COR-L47 (cell line): Measurements from ENCODE around the gene SHOX.
"Not testable (repeated sequence)": the region's sequence is repeated elsewhere in the genome, so short reads cannot be mapped to it uniquely, and the experiment has no call there.

ENCODE experiments used
- DNase-seq: peaks from one replicate; lab custom pipeline; 2025; lab: John Stamatoyannopoulos, UW

The SHOX gene

DNA sequence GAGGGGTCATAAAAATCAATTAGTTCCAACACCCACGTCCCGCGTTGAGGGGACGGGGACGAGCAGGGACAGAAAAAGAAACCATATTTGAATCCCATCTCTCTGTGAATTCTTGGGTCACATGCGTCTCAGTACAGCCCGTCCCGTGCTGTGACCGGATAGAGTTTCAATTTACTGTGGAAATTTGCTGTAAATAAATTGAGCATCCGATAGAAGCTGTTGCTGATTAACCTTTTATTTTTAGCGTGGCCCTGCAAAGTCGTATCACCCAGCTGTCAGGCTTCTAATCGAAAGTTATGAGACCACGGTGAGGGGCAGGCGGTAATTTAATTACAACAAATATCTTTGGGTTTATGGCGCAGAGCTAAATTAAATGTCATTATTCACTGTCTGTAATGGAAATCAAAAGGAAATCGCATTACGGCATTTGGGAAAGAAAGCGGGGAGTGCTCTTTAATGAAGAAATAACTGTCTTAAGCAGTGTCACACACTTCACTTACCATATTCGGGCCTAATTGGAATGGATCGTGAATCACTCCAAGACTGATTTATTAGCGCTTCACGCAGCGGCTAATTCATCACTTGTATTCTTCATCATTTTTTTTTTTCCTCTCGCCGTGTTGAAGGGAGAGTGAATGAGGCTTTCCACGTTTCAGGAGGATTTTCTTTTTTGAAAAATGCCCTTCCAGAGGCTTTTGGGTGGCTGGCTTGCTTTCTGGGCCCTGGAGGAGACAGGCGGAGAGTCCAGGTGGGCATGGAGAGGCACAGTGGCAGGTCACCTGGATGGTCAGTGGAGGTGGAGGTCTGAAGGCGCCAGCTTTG lies 7.3 kb downstream of the SHOX start:
- DNase-seq, result no peak

- no peak for DNase-seq
Observed at GRCh38 chrX:638482-639131, 8.0 kb downstream of the SHOX start.

DNA sequence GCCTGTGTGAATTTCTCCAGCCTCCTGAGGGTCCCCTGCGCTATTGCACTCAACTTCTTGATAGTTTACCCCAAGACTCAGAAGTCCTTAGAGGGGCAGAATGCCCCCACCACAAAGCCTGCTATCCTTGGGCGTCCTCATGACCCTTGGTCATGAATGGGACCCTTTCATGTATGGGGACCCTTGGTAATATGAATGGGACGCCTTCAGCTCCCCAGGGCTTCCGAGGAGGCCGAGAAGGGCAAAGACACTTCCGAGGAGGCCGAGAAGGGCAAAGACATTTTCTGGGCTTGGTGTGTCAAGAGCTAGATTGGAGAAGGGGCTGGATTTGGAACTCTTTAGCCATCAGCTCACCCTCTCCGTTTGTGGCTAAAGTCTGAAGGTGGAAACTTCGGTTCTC lies 8.6 kb downstream of the SHOX start:
- DNase-seq, result no peak

DNA sequence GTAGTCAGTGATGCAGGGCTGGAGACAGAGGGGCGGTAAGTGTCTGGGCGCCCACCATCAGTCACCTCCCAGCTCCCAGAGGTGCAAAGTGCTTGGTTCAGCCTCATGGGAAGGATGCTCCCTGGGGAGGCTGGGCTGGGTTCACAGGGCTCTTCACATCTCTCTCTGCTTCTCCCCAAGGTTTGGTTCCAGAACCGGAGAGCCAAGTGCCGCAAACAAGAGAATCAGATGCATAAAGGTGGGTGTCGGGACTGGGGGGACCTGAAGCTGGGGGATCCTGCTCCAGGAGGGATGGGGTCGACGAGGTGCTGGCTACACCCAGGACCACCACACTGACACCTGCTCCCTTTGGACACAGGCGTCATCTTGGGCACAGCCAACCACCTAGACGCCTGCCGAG lies 10.1 kb downstream of the SHOX start:
- no peak for DNase-seq

GRCh38 chrX:641671-642435 lies 11.3 kb downstream of the SHOX start:
- DNase-seq, result no peak

DNA sequence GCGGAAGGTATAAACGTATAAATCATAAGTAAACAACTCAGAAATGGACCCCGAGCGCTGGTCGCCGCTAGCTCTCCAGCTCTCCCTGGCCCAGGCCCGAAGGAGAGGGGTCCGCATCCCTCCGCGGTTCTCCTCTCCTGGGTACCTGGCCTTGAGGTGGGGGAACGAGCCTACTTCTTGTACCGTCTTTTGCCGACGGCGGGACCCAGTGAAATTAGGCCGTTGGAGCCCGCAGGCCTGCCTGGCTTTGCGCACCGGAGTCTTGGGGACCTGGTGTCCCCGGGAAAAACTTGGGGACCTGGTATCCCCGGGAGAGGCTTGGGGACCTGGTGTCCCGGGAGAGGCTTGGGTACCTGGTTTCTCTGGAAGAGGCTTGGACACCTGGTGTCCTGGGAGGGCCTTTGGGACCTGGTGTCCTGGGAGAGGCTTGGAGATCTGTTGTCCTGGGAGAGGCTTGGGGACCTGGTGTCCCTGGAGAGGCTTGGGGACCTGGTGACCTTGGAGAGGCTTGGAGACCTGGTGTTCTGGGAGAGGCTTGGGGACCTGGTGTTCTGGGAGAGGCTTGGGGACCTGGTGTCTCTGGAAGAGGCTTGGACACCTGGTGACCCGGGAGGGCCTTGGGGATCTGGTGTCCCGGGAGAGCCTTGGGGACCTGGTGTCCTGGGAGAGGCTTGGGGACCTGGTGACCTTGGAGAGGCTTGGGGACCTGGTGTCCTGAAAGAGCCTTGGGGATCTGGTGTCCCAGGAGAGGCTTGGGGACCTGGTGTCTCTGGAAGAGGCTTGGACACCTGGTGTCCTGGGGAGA lies 12.0 kb downstream of the SHOX start:
- DNase-seq, result no peak

- DNase-seq, result no peak
Observed at GRCh38 chrX:643241-643595, 12.6 kb downstream of the SHOX start.

DNA sequence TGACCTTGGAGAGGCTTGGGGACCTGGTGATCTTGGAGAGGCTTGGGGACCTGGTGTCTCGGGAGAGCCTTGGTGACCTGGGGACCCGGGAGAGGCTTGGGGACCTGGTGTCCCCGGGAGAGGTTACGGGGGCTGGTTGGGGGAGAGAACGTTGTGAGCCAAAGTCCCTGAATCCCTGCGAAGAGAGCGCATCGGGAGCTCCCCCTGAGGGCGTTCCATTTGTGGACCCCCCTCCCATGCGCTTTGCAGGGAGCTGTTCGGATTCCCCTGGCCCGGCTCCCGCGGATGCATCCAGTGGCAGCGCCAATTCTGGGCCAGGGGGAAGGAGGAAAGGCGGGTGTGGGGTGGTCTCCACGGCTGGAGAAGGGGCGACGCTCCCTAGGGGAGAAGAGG lies 13.3 kb downstream of the SHOX start:
- no peak for DNase-seq

DNA sequence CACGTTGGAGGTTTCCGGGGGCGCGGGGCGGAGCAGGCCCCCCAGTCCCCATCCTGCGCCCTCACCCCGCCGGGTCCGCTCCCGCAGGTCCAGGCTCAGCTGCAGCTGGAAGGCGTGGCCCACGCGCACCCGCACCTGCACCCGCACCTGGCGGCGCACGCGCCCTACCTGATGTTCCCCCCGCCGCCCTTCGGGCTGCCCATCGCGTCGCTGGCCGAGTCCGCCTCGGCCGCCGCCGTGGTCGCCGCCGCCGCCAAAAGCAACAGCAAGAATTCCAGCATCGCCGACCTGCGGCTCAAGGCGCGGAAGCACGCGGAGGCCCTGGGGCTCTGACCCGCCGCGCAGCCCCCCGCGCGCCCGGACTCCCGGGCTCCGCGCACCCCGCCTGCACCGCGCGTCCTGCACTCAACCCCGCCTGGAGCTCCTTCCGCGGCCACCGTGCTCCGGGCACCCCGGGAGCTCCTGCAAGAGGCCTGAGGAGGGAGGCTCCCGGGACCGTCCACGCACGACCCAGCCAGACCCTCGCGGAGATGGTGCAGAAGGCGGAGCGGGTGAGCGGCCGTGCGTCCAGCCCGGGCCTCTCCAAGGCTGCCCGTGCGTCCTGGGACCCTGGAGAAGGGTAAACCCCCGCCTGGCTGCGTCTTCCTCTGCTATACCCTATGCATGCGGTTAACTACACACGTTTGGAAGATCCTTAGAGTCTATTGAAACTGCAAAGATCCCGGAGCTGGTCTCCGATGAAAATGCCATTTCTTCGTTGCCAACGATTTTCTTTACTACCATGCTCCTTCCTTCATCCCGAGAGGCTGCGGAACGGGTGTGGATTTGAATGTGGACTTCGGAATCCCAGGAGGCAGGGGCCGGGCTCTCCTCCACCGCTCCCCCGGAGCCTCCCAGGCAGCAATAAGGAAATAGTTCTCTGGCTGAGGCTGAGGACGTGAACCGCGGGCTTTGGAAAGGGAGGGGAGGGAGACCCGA lies 14.0 kb downstream of the SHOX start:
- DNase-seq, result no peak

DNA sequence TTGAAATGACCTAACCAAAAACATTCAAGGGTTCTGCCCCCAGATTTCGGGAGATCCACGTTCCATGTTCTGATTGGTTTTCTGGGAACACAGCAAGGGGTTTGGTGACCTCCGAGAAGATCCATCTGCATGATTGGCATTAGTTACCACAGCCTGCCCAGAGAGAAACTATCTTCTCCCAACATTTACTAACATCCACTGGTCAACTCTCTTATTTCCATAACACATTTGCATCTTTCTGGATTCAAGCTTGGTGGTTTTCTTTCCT lies 15.6 kb downstream of the SHOX start:
- DNase-seq, result no peak

- no peak for DNase-seq
Observed at GRCh38 chrX:646796-647195, 16.2 kb downstream of the SHOX start.

DNA sequence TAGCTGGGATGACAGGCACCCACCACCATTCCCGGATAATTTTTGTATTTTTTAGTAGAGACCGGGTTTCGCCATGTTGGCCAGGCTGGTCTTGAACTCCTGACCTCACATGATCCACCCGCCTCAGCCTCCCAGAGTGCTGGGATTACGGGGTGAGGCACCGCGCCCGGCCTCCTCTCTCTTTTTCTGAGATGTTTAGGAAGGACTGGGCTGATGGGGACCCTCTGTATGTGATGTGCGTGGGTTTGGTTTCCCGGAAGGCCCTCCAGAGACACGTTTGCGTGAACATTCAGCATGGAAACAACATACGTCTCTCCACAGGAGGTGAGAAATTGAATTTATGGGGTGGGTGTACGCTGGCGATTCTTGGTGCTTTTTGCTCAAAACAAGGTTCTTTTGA lies 18.6 kb downstream of the SHOX start:
- no peak for DNase-seq

DNA sequence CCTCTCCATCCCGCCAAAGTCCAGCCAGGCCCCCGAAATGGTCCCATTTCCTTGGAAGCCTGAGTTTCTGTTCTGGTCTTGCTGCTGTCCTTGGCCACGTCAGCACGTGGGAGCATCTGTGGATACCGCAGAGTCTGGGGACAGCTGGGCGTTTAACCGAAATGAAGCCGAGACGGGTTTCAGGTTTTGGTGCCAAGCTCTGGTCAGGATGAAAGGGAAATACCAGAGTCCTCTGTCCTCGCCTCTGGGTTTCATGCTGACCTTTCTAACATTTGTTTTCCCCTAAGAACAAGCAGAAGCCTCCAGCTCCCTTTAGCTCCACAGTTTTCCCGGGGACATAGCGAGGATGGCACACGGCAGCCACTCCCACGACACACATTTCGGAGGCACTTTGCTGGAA lies 19.7 kb downstream of the SHOX start:
- DNase-seq, result no peak

GRCh38 chrX:650811-651210 lies 20.2 kb downstream of the SHOX start:
- no peak for DNase-seq

- not testable (repeated sequence) for DNase-seq
Observed at GRCh38 chrX:651922-652321, 21.3 kb downstream of the SHOX start.

- no peak for DNase-seq
Observed at GRCh38 chrX:652341-652741, 21.8 kb downstream of the SHOX start.

GRCh38 chrX:653306-653705 lies 22.7 kb downstream of the SHOX start:
- no peak for DNase-seq

GRCh38 chrX:661154-661553 lies 30.6 kb downstream of the SHOX start:
- no peak for DNase-seq

DNA sequence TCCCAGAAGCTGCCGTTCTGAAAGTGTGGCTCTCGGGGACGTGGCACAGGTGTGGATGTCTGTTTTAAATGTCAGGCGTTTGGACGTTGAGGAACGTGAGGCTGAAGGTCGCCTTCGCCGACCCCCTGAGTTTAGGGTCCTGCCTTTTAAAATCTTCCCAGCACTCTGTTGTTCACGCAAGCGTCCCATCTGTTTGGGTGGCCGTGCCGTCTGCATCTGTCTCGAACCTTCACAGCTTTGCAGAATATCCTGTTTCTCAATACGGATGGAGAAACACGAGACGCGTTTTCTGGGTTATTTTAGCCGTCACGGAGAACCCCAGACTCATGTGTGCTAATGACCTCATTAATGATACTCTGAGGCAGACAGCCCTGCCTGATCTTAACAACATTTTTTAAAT lies 31.5 kb downstream of the SHOX start:
- no peak for DNase-seq

DNA sequence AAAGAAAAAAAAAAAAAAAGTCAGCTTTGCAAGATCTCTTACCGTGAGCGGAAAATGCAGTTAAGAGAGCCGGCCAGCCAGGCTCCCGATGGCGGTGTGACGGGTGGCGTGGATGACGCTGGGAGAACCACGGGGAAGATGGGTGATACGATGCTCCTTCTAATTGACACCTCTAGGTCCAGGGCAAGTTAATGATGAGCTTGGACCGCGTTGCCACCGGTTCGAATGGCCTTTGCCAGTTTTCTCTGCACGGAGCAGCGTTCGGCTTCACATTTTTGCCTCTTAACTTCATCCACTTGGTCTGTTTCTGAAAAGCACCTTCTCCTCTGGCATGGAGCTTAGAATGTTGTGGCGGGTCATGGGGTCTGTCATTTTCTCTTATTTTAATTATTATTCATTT lies 33.2 kb downstream of the SHOX start:
- no peak for DNase-seq
